CD4-positive, alpha-beta T cell (primary cell): ENCODE measurements around the gene HDAC4. TPM values are rescaled to one million over a fixed set of nuclear protein-coding genes. Genes with fewer than 3 reads are reported as not detected.

ENCODE experiments used
- ATAC-seq: fragments of 200-7000 bp; cut with Tn5 transposase; one replicate; pipeline ENCODE4 v1.10.0; 2022; ENCODE audit warnings: mild to moderate bottlenecking; ENCODE audit not compliant: poor library complexity
- CTCF ChIA-PET: fragments of 350-600 bp; sonication (Branson Sonifier 250); formaldehyde crosslinking; loops from one replicate; lab custom pipeline; 2021; ENCODE audit warnings: antibody characterized with exemption, inconsistent platforms; lab: Charles Lee
- POLR2A ChIA-PET: fragments of 350-600 bp; sonication (Branson Sonifier 250); formaldehyde crosslinking; loops from one replicate; lab custom pipeline; 2021; ENCODE audit warnings: antibody characterized with exemption, inconsistent platforms; lab: Charles Lee
- DNase-seq, 14 experiments: peaks; one replicate each; pipeline ENCODE4 v3.0.0-alpha.2; 2013 to 2020; ENCODE audit warnings: mixed read lengths in 2 of 14
- H3K27ac ChIP-seq, 2 donors: one replicate each; pipeline versions ENCODE4 v1.5.1 to v1.7.0; 2013; ENCODE audit warnings: low read length in 2 of 2, low read depth in 1 of 2, mild to moderate bottlenecking in 1 of 2
- H3K27me3 ChIP-seq, 2 experiments: 1 replicate in 1 of 2; 2 replicates in 1 of 2; pipeline versions ENCODE4 v1.6.1 to v1.7.0; 2013; ENCODE audit warnings: low read length in 2 of 2, control low read depth in 1 of 2, mild to moderate bottlenecking in 1 of 2, moderate library complexity in 1 of 2; ENCODE audit not compliant: insufficient read depth in 2 of 2, control insufficient read depth in 1 of 2
- H3K36me3 ChIP-seq: one replicate; pipeline ENCODE4 v1.6.1; 2013; ENCODE audit warnings: low read length, control low read depth; ENCODE audit not compliant: insufficient read depth
- H3K4me1 ChIP-seq: one replicate; pipeline ENCODE4 v1.6.1; 2013; ENCODE audit warnings: low read length, control low read depth; ENCODE audit not compliant: insufficient read depth
- H3K4me3 ChIP-seq: one replicate; pipeline ENCODE4 v1.5.1; 2013; ENCODE audit warnings: mild to moderate bottlenecking, low read length, moderate library complexity
- H3K9me3 ChIP-seq, 2 experiments: 1 replicate in 1 of 2; 2 replicates in 1 of 2; pipeline versions ENCODE4 v1.6.1 to v1.7.0; 2013; ENCODE audit warnings: low read length in 2 of 2, mild to moderate bottlenecking in 2 of 2, control low read depth in 1 of 2, moderate library complexity in 1 of 2; ENCODE audit not compliant: control insufficient read depth in 1 of 2, insufficient read depth in 1 of 2
- H3K27ac Mint-ChIP-seq: one replicate; pipeline ENCODE4 v1.8.0; 2020; ENCODE audit warnings: mixed read lengths
- H3K27me3 Mint-ChIP-seq: one replicate; pipeline ENCODE4 v1.8.0; 2021; ENCODE audit warnings: mixed read lengths
- H3K36me3 Mint-ChIP-seq: one replicate; pipeline ENCODE4 v1.8.0; 2021; ENCODE audit warnings: low read depth, mixed read lengths
- H3K4me1 Mint-ChIP-seq: one replicate; pipeline ENCODE4 v1.8.0; 2021; ENCODE audit warnings: low read depth, mixed read lengths
- H3K4me3 Mint-ChIP-seq: one replicate; pipeline ENCODE4 v1.8.0; 2020; ENCODE audit warnings: mild to moderate bottlenecking, mixed read lengths
- H3K9me3 Mint-ChIP-seq: one replicate; pipeline ENCODE4 v1.8.0; 2020; ENCODE audit warnings: mixed read lengths
- CTCF ChIP-seq: fragments of 200-600 bp; IDR thresholded peaks from one replicate; pipeline ENCODE4 v1.8.0; 2022; ENCODE audit warnings: antibody characterized with exemption, mild to moderate bottlenecking
- intact Hi-C, 2 experiments: fragments of 100-400 bp; cut with DNase I in 1 of 2; cut with micrococcal nuclease in 1 of 2; formaldehyde crosslinking; loops; one replicate each; pipeline versions ENCODE4 v1.15.1 to v1.9.0; 2023 to 2025; cut with DNase I, micrococcal nuclease
- total RNA-seq, 174 experiments: library from RNA in 2 of 174; stranded (reverse) in 2 of 174; gene quantifications; one replicate each; pipeline ENCODE4 v1.2.3 and lab custom pipeline; 2021 to 2026

HDAC4 gene
- total RNA-seq, 2 experiments from 2014 or later = 45.3 to 49.2 TPM

- Mint-ChIP-seq H3K36me3 (peaks cover 16% of the 10 kb centered on the region), H3K4me3 (no peak overlapping the region), H3K27ac (no peak overlapping the region), H3K4me1 (peaks cover 31% of the 10 kb centered on the region), H3K27me3 (no peaks in the 10 kb centered on the region), H3K9me3 (no peaks in the 10 kb centered on the region)
- DNase-seq (no peak), ATAC-seq (no peak)
- H3K27ac ChIP-seq = no peak overlapping the region
- ChIA-PET CTCF (interaction anchor here (0.9 to 1.2 kb wide), 2 partner anchors 21 to 123 kb away, joined by 4 read pairs; no protein-coding TSS in a partner anchor), POLR2A (interaction anchor here (2.0 kb wide), 1 partner anchor 10 kb away, joined by 6 read pairs; the partner anchor contains the start of gene HDAC4)
- no peak overlapping the region for H3K4me3 ChIP-seq
- H3K36me3 ChIP-seq = peaks cover 12% of the 10 kb centered on the region
- no peak for TF ChIP-seq CTCF
- intact Hi-C loops = no loop called here
- H3K27me3 ChIP-seq = no peaks in the 10 kb centered on the region
- H3K4me1 ChIP-seq = no peaks in the 10 kb centered on the region
- H3K9me3 ChIP-seq = peaks cover 0 to 6% of the 10 kb centered on the region in 2 experiments
These were observed 10.1 kb downstream of the HDAC4 start for GRCh38 chr2:239390546-239391285.

GRCh38 chr2:239389414-239390329 lies 11.1 kb downstream of the HDAC4 start:
- no peak overlapping the region for H3K27ac ChIP-seq
- ChIA-PET CTCF (interaction anchor here (1.2 kb wide), 1 partner anchor 20 kb away, joined by 4 read pairs; no protein-coding TSS in a partner anchor), POLR2A (interaction anchor here (1.1 kb wide), 2 partner anchors 9 to 11 kb away, joined by 3 to 4 read pairs; partner anchors contain the start of gene HDAC4)
- no peak overlapping the region for H3K4me3 ChIP-seq
- H3K27me3 ChIP-seq = no peaks in the 10 kb centered on the region
- no peaks in the 10 kb centered on the region for H3K4me1 ChIP-seq
- intact Hi-C loops = no loop called here
- peaks cover 0 to 6% of the 10 kb centered on the region in 2 experiments for H3K9me3 ChIP-seq
- TF ChIP-seq CTCF = no peak
- H3K36me3 ChIP-seq = peaks cover 12% of the 10 kb centered on the region
- Mint-ChIP-seq H3K27ac (no peak overlapping the region), H3K4me1 (peaks cover 20% of the 10 kb centered on the region), H3K36me3 (peaks cover 17% of the 10 kb centered on the region), H3K27me3 (no peaks in the 10 kb centered on the region), H3K9me3 (no peaks in the 10 kb centered on the region), H3K4me3 (no peak overlapping the region)
- DNase-seq (no peak), ATAC-seq (no peak)
